ENCODE data around the gene PADI1.
"Not testable (repeated sequence)": the region's sequence is repeated elsewhere in the genome, so short reads cannot be mapped to it uniquely, and the experiment has no call there.

The PADI1 gene

DNA sequence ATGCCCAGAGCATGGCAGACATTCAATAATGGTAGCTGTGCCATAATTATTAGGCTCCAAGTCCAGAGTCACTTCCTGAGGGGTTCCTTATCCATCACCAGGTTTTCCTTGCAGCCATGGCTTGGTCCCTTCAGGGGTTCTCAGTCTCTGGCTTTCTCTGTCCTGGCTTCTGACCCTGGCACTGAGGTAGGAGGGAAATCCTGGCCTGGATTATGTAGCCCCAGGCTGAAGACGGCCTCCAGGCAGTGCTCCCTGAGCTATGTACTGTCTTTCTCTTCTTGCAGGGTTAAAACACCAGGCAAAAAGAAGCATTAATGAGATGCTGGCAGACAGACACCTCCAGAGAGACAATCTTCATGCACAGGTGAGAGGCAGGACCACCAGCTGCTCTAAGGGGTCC lies 34.5 kb downstream of the PADI1 start:
- peak; percentile 96 to 97 for DNase-seq (ENCODE audit: low read depth in 2 of 2)
- H3K4me3 ChIP-seq (replicated peaks in 1 of 2; ENCODE audit: low read depth in 2 of 2, low read length in 2 of 2), result no peak overlapping the region
- no peak for TF ChIP-seq CTCF (IDR thresholded peaks at IDR 0.05; ENCODE audit: low read depth, low read length)

DNA sequence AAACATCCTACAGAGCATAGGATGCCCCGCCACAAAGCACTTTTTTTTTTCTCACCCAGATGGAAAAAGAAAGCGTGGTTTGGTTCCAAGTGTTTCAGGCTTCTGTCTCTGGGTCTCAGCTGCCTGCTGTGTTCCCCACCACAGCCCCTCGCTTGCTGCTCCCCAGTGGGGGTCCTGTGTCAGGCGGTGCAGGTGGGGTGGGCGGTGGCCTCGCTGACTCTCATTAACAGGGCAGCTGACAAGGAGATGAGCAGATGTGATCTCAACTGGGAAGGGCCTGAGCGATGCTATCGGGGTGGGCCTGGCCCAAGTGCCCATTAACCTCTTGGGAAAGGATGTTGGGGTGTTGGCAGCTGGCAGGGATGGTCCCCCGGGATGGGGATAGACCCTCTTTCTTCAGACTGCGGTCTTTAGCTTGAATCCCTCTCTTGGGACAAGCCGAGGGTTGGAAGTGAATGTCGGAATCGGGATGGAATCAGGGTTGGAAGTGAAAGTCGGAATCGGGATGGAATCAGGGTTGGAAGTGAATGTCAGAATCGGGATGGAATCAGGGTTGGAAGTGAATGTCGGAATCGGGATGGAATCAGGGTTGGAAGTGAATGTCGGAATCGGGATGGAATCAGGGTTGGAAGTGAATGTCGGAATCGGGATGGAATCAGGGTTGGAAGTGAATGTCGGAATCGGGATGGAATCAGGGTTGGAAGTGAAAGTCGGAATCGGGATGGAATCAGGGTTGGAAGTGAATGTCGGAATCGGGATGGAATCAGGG lies 36.3 kb downstream of the PADI1 start:
- not testable (repeated sequence) for H3K4me3 ChIP-seq (replicated peaks in 1 of 2; ENCODE audit: low read depth in 2 of 2, low read length in 2 of 2); DNase-seq (ENCODE audit: low read depth in 2 of 2)

GRCh38 chr1:17241780-17242074 lies 36.8 kb downstream of the PADI1 start:
- not testable (repeated sequence) for DNase-seq (ENCODE audit: low read depth in 2 of 2); H3K4me3 ChIP-seq (replicated peaks in 1 of 2; ENCODE audit: low read depth in 2 of 2, low read length in 2 of 2)

DNA sequence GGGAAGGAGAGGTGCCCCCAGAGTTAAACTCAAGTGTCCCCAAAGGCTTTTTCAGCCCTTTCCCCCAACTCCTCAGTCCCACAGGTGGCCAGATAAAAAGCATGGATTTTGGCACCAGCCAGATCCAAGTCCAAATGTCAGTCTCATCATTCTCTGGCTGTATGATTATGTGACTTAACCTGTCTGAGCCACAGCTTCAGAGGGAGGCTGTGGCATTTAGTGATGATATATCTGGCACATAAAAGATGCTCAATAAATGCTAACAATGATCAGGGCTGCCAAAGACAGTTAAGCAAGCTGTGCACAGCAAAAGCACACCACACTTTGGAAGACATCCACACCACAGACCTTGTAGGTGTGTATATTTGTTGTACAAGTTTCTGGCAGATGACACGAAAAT lies 38.3 kb downstream of the PADI1 start:
- no peak for DNase-seq (ENCODE audit: low read depth in 2 of 2)
- TF ChIP-seq CTCF (IDR thresholded peaks at IDR 0.05; ENCODE audit: low read depth, low read length), result no peak
- no peak overlapping the region for H3K4me3 ChIP-seq (replicated peaks in 1 of 2; ENCODE audit: low read depth in 2 of 2, low read length in 2 of 2)

DNA sequence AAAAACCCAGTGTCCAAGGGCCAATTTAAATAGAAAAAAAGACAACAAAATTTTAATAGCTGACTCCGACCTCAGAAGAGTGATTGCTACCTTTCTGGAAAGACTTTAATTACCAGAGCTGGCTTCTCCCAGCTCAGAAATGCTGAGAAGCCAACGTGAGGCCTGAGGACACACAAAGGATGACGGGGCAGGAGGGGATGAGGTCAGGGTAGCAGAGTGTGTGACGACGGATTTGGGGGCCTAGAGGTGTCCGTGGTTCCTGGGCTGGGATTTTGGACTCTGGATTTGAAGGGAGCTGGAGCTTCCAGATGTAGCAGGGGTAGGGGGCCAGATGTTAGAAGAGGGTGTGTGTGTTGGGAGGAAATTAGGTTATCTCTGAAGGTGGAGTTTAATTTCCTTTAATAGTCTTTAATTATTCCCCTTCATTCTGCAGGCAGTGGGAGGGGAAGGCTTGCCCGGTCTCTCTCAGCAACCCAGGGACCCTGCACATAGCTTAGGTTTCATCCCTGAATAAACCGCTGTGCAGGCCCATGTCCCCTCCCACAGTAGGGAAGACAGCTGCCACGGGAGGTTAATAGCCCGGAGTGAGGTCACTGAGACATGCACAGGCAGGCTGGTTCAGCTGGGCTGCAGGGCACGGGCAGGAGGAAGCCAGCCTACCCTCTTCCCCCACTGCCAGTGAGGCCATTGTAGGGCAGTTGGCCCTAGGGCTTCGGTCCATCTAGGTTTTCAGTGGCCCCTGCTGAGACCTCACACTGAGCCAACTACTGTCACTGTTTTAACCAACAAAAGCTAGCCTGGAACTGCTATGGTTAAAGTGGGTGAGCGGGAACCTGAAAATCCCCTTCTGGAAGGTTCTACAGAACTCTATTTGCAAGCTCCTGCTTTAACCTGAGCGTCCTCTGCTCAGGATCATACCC lies 40.2 kb downstream of the PADI1 start:
- no peak for DNase-seq (ENCODE audit: low read depth in 2 of 2)
- no peak for TF ChIP-seq CTCF (IDR thresholded peaks at IDR 0.05; ENCODE audit: low read depth, low read length)
- H3K4me3 ChIP-seq (replicated peaks in 1 of 2; ENCODE audit: low read depth in 2 of 2, low read length in 2 of 2), result no peak overlapping the region

DNA sequence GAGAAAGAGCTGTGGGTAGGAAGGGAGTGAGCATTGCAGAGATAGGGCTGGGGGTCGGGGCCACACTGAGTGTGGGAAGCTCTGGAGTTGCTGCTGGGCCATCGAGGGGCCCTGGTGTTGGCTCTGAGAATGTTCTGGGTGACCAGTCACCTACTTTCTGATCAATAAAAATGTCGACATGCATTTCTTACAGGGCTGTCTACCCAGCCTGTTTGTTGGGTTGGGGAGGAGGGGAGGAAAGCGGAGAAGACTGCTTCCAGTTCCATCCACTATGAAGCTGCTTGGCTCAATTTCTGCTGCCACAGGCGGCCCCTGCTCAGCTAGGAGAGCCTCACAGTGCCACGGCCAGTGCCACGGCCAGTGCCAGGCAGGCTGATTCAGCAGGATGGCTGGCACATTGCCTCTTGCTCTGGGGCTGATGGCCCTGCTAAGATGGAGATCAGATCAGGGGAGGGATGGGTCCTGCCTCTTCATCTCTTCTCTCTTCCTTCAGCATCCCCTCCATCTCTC lies 40.9 kb downstream of the PADI1 start:
- DNase-seq (ENCODE audit: low read depth in 2 of 2), result no peak
- TF ChIP-seq CTCF (IDR thresholded peaks at IDR 0.05; ENCODE audit: low read depth, low read length), result no peak
- no peak overlapping the region for H3K4me3 ChIP-seq (replicated peaks in 1 of 2; ENCODE audit: low read depth in 2 of 2, low read length in 2 of 2)

- DNase-seq (ENCODE audit: low read depth in 2 of 2), result no peak
- H3K4me3 ChIP-seq (replicated peaks in 1 of 2; ENCODE audit: low read depth in 2 of 2, low read length in 2 of 2), result no peak overlapping the region
- TF ChIP-seq CTCF (IDR thresholded peaks at IDR 0.05; ENCODE audit: low read depth, low read length), result no peak
Observed at GRCh38 chr1:17246971-17247370, 42.0 kb downstream of the PADI1 start.

Measured in cardiac fibroblast (primary cell).